Thyroid gland (tissue), 4 donors: Measurements from ENCODE around the gene CFI.

Experiments
- POLR2A ChIP-seq, 2 donors: fragments of 450-650 bp; IDR thresholded peaks; one replicate each; pipeline ENCODE4 v1.6.1; 2017; ENCODE audit warnings: antibody characterized with exemption in 2 of 2, mild to moderate bottlenecking in 2 of 2, moderate library complexity in 1 of 2
- TF ChIP-seq, protein P1 (sequence below), 6 experiments: fragments of 200-600 bp in 3 of 6; fragments of 450-650 bp in 3 of 6; sonication (generic) in 3 of 6; IDR thresholded peaks; one replicate each; pipeline ENCODE4 v1.5.1; 2016 to 2019; ENCODE audit warnings: antibody characterized with exemption in 6 of 6, mild to moderate bottlenecking in 2 of 6, inconsistent platforms in 1 of 6, moderate library complexity in 1 of 6

DNA sequence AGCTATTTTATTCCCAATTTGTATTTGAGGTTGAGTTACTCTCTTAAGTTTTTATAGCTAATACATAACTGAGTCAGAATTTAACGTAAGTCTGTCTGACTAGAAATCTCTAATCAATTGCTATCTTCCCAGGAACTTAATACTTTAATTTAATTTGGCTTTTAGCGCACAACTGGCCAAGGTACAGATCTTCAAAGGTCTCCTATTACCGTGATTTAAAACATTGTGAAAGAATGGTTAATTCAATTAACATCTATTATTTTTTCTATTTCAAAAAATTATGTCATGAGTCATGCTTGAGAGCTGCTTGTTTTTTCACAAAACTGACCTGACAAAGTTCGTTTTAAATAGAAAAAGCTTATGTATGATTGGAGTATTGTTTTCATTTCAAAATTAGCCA lies 49.9 kb downstream of the CFI start:
- TF ChIP-seq, protein P1, sequence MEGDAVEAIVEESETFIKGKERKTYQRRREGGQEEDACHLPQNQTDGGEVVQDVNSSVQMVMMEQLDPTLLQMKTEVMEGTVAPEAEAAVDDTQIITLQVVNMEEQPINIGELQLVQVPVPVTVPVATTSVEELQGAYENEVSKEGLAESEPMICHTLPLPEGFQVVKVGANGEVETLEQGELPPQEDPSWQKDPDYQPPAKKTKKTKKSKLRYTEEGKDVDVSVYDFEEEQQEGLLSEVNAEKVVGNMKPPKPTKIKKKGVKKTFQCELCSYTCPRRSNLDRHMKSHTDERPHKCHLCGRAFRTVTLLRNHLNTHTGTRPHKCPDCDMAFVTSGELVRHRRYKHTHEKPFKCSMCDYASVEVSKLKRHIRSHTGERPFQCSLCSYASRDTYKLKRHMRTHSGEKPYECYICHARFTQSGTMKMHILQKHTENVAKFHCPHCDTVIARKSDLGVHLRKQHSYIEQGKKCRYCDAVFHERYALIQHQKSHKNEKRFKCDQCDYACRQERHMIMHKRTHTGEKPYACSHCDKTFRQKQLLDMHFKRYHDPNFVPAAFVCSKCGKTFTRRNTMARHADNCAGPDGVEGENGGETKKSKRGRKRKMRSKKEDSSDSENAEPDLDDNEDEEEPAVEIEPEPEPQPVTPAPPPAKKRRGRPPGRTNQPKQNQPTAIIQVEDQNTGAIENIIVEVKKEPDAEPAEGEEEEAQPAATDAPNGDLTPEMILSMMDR (IDR thresholded peaks at IDR 0.05): no peak
- no peak for TF ChIP-seq POLR2A (IDR thresholded peaks at IDR 0.05)
